ENCODE measurements around the gene KRT38. TPM values are rescaled to one million over a fixed set of nuclear protein-coding genes. Genes with fewer than 3 reads are reported as not detected.

The KRT38 gene
- total RNA-seq, 4 donors from 2014 or later: not detected

- TF ChIP-seq CTCF (IDR thresholded peaks at IDR 0.05) (no peak), POLR2A (IDR thresholded peaks at IDR 0.05) (no peak)
- no peaks in the 10 kb centered on the region for H3K27me3 ChIP-seq
- H3K27ac ChIP-seq: no peak overlapping the region
- H3K4me1 ChIP-seq: no peaks in the 10 kb centered on the region
- no peaks in the 10 kb centered on the region for H3K9me3 ChIP-seq
- no peaks in the 10 kb centered on the region for H3K36me3 ChIP-seq
- no peak overlapping the region for H3K4me3 ChIP-seq
- no peak for DNase-seq
These were observed 37.5 kb upstream of the KRT38 start for GRCh38 chr17:41478237-41478636.

- Histone ChIP-seq H3K27ac (no peak overlapping the region), H3K27me3 (no peaks in the 10 kb centered on the region), H3K4me1 (no peaks in the 10 kb centered on the region), H3K9me3 (no peaks in the 10 kb centered on the region), H3K36me3 (no peaks in the 10 kb centered on the region), H3K4me3 (no peak overlapping the region)
- no peak for DNase-seq
- no peak for TF ChIP-seq CTCF (IDR thresholded peaks at IDR 0.05)
- no peak for TF ChIP-seq POLR2A (IDR thresholded peaks at IDR 0.05)
These were observed 36.4 kb upstream of the KRT38 start for GRCh38 chr17:41476866-41477815.

- Histone ChIP-seq H3K27me3 (no peaks in the 10 kb centered on the region), H3K4me3 (no peak overlapping the region), H3K4me1 (no peaks in the 10 kb centered on the region), H3K36me3 (no peaks in the 10 kb centered on the region), H3K9me3 (no peaks in the 10 kb centered on the region), H3K27ac (no peak overlapping the region)
- DNase-seq: no peak
- no peak for TF ChIP-seq POLR2A (IDR thresholded peaks at IDR 0.05)
- TF ChIP-seq CTCF (IDR thresholded peaks at IDR 0.05): no peak
These were observed 34.6 kb upstream of the KRT38 start for GRCh38 chr17:41475421-41475820.

- Histone ChIP-seq H3K27me3 (no peaks in the 10 kb centered on the region), H3K4me3 (no peak overlapping the region), H3K27ac (no peak overlapping the region), H3K9me3 (no peaks in the 10 kb centered on the region), H3K4me1 (no peaks in the 10 kb centered on the region), H3K36me3 (no peaks in the 10 kb centered on the region)
- TF ChIP-seq CTCF (IDR thresholded peaks at IDR 0.05) (no peak), POLR2A (IDR thresholded peaks at IDR 0.05) (no peak)
- no peak for DNase-seq
These were observed 34.1 kb upstream of the KRT38 start for GRCh38 chr17:41474863-41475262.

GRCh38 chr17:41468346-41468745 is 27.6 kb upstream of the KRT38 start:
- Histone ChIP-seq H3K36me3 (no peaks in the 10 kb centered on the region), H3K4me3 (no peak overlapping the region), H3K27me3 (no peaks in the 10 kb centered on the region), H3K9me3 (no peaks in the 10 kb centered on the region), H3K27ac (no peak overlapping the region), H3K4me1 (no peaks in the 10 kb centered on the region)
- TF ChIP-seq POLR2A (IDR thresholded peaks at IDR 0.05) (no peak), CTCF (IDR thresholded peaks at IDR 0.05) (no peak)
- no peak for DNase-seq
